ENCODE results near the gene TBL3. TPM values are rescaled to one million over a fixed set of nuclear protein-coding genes. Genes with fewer than 3 reads are reported as not detected.

TBL3 gene
- total and polyA plus RNA-seq, 9 of the 15 experiments (the other 6 are each of a cell fraction or from before 2014, with no cell fraction given), result 0.97 to 117 (median 24.5) TPM

DNA sequence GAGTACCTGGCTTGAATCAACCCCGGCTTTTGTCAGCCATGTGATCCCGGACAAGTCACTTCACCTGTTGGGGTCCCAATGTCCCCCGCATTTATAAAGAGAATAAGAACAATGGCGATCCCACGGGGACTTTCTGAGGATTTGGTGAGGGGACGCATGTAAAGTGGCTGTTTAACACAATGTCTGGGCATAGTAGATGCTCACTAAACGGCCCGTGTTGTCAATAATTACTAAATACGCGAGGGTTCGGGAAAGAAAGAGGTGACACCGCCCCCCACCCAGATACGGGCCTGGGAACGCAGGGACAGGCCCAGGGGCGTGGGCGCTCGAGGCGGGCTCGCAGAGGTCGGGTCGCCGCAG, 19.7 kb downstream of the TBL3 start (continued):
- TF ChIP-seq, protein P1, sequence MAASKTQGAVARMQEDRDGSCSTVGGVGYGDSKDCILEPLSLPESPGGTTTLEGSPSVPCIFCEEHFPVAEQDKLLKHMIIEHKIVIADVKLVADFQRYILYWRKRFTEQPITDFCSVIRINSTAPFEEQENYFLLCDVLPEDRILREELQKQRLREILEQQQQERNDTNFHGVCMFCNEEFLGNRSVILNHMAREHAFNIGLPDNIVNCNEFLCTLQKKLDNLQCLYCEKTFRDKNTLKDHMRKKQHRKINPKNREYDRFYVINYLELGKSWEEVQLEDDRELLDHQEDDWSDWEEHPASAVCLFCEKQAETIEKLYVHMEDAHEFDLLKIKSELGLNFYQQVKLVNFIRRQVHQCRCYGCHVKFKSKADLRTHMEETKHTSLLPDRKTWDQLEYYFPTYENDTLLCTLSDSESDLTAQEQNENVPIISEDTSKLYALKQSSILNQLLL (CRISPR knock-in tag; IDR thresholded peaks at IDR 0.05; ENCODE audit: borderline replicate concordance), result 0 out of 2 replicates have a peak, but pooled peaks have one; percentile 23
- TF ChIP-seq HMGXB4 (CRISPR knock-in tag; IDR thresholded peaks at IDR 0.05), result 0 out of 2 replicates have a peak, but pooled peaks have one; percentile 18
- TF ChIP-seq, protein P2, sequence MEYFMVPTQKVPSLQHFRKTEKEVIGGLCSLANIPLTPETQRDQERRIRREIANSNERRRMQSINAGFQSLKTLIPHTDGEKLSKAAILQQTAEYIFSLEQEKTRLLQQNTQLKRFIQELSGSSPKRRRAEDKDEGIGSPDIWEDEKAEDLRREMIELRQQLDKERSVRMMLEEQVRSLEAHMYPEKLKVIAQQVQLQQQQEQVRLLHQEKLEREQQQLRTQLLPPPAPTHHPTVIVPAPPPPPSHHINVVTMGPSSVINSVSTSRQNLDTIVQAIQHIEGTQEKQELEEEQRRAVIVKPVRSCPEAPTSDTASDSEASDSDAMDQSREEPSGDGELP (CRISPR knock-in tag; IDR thresholded peaks at IDR 0.05; ENCODE audit: borderline replicate concordance), result 0 out of 2 replicates have a peak, but pooled peaks have one; percentile 57
- TF ChIP-seq GTF2E2 (tag; IDR thresholded peaks at IDR 0.05), result no peak
- TF ChIP-seq, protein P3, sequence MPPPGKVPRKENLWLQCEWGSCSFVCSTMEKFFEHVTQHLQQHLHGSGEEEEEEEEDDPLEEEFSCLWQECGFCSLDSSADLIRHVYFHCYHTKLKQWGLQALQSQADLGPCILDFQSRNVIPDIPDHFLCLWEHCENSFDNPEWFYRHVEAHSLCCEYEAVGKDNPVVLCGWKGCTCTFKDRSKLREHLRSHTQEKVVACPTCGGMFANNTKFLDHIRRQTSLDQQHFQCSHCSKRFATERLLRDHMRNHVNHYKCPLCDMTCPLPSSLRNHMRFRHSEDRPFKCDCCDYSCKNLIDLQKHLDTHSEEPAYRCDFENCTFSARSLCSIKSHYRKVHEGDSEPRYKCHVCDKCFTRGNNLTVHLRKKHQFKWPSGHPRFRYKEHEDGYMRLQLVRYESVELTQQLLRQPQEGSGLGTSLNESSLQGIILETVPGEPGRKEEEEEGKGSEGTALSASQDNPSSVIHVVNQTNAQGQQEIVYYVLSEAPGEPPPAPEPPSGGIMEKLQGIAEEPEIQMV (tag; conservative IDR thresholded peaks at IDR 0.05; ENCODE audit: low read depth), result no peak
